ENCODE measurements around the gene AFTPH.

- no peak for TF ChIP-seq POLR2A (IDR thresholded peaks at IDR 0.05)
- no peak for TF ChIP-seq CTCF (IDR thresholded peaks at IDR 0.05)
Observed at GRCh38 chr2:64574871-64575270, 50.7 kb downstream of the AFTPH start.
